Cerebellar cortex (tissue), 1 donor: Measurements from ENCODE around the gene SIMC1.
"Not testable (repeated sequence)": the region's sequence is repeated elsewhere in the genome, so short reads cannot be mapped to it uniquely, and the experiment has no call there.

Source experiments
- DNase-seq: peaks from one replicate; pipeline ENCODE4 v3.0.0-alpha.2; 2015; ENCODE audit warnings: low spot score

Gene SIMC1

GRCh38 chr5:176214466-176215021 is 23.7 kb upstream of the SIMC1 start:
- DNase-seq = not testable (repeated sequence)

DNA sequence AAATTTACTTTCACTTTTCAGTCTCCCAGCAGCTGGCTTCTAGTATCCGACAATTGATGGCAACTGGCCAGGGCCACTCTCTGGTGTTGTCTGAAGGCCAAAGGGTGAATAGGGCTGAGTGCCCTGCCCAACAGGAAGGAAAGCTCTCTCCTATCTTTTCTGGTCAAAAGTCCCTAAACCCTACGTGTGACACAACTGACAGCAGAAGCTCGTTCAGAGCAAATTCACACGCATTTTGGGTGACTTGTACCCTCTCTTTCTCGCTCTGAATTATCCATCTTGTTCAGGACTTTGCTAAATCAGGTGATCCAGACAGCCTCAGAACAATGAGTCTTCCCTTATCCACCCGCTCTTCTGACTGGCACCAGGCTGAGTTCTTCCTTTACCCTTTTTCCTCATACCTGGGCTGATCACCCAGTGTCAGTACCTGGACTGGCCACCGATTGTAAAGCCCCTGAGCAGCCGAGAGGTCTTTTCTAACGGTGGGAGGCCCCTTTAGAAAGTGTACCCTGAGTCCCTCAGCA is 21.8 kb upstream of the SIMC1 start:
- DNase-seq = not testable (repeated sequence)

DNA sequence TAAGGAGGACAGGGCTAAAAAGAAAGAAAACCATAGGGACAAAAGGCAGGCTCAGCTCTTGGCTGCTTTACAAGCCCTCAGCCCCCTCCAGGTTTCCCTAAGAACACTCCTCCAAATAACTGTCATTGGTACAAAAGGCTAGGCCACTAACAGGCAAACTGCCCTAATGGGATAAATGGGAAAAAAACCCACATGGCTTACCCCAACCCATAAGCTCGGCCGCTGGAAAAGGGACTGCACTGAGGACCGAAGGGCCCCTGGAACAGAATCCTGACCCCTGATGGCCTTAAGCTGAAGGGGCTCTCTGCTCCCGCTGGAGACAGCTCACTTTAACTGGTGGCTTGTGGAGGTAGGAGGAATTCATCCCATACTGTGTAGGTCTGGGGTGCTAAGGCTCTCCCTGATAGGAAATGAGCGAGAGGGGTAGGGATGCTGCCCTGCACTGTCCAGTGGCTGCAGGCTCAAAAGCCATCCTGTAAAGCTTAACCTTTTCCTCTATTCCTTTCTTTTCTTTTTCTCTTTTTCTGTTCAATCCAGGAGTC is 21.0 kb upstream of the SIMC1 start:
- not testable (repeated sequence) for DNase-seq

DNA sequence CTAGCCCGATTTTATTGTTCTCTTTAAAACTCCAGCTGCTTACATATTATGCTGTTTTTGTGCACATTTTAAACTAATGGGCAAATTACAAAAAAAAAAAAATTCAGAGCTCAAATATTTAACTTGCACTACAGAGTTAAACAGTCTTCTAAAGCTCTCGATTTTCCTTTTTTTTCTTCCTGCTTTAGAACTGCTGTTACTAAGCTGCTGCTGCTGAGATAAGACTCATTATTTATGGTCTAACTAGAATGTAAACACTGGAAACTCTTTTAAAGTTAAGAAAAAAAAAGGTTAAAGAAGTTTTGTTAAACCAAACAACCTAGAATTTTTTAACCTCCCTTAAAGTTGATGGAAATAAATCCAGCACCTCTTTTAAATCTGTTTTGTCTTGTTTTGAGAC is 20.5 kb upstream of the SIMC1 start:
- not testable (repeated sequence) for DNase-seq

DNA sequence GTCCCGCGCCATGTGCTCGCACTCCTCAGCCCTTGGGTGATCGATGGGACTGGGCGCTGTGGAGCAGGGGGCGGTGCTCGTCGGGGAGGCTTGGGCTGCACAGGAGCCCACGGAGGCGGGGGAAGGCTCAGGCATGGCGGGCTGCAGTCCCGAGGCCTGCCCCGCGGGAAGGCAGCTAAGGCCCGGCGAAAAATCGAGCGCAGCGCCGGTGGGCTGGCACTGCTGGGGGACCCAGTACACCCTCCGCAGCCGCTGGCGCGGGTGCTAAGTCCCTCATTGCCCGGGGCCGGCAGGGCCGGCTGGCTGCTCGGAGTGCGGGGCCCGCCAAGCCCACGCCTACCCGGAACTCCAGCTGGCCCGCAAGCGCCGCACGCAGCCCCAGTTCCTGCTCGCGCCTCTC is 16.2 kb upstream of the SIMC1 start:
- not testable (repeated sequence) for DNase-seq

GRCh38 chr5:176228358-176228757 is 9.9 kb upstream of the SIMC1 start:
- not testable (repeated sequence) for DNase-seq

DNA sequence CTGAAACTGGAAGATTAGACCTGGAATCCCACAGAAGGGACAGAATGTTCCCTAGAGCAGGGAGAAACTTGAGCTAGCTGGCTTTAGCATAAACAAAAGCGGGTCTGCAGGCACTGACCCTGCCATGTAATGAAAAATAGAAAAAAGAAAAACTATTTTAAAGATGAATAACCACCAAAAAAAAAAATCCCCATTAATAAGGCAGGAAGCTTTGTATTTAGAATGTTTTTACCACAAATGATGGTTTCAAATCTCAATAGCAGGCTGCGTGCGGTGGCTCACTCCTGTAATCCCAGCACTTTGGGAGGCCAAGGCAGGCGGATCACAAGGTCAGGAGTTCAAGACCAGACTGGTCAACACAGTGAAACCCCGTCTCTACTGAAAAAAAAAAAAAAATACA is 5.0 kb upstream of the SIMC1 start:
- not testable (repeated sequence) for DNase-seq

GRCh38 chr5:176235155-176235554 is 3.1 kb upstream of the SIMC1 start:
- DNase-seq = peak; percentile 53

DNA sequence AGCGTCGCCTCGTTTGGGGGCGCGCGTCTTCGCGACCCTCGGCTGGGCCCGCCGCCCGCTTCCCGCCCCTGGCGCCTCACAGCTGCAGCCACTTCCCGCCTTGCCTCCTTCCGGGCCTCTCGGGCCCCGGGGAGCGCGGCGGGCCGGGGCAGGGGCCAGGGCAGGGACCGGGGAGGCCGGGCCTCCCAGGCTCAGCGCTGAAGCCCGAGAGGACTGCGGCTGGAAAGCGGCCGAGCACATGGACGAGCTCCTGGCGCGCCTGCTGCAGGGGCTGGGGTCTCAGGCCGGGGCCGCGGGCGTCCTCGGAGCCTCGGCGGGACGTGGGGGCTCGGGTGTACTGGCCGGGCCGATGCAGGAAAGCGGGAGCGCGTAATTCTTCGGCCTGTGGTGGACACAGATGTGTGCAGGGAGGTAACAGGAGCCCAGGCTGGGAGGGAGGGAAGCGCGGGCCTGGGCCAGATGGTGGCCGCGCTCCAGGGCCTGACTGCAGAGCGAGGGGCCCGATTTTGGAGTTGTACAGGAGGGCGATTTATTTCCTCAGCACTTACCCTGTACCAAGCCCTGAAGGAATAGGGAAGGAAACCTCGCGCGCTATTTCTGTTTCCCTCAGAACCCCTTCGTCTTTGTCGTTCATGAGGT is 540 bp downstream of the SIMC1 start:
- DNase-seq = not testable (repeated sequence)

DNA sequence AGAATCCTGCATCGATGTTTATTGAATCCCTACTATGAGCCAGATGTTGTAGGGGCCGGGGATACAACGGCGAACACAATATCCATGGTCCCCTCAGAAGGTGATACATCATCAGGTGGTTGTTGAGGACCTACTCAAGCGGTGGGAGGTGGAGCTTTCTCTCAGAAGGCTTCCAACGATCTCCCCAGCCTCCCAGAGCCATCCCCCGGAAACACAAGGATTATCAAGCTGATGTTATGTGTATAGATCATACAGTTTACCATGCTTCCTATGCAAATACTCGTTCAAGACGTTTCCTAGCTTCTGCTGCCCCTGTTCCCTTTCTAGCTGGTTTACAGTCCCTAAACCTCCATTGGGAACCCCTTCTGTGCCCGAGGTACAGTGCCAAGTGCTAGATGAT is 1.1 kb downstream of the SIMC1 start:
- DNase-seq = not testable (repeated sequence)

DNA sequence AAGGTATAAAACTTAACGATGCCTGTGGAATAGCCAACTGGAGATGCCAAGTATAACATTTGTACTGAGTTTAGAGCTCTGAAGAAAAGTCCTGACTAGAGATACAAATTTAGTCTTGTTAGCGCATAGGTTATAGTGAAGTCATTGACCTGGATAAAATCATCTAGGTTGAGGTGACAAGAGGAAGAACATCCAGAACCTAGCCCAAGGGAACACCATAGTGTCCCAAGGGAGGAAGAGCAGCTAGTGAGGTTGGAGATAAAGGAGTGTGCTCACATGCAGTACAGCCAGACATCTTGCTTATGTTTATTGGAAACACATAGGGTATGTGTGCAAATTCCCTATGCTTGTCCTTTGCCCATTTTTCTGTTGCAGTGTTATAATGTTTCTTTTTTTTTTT is 6.1 kb downstream of the SIMC1 start:
- not testable (repeated sequence) for DNase-seq

- not testable (repeated sequence) for DNase-seq
These were observed 6.8 kb downstream of the SIMC1 start for GRCh38 chr5:176245074-176245473.

- not testable (repeated sequence) for DNase-seq
These were observed 7.3 kb downstream of the SIMC1 start for GRCh38 chr5:176245489-176245888.

DNA sequence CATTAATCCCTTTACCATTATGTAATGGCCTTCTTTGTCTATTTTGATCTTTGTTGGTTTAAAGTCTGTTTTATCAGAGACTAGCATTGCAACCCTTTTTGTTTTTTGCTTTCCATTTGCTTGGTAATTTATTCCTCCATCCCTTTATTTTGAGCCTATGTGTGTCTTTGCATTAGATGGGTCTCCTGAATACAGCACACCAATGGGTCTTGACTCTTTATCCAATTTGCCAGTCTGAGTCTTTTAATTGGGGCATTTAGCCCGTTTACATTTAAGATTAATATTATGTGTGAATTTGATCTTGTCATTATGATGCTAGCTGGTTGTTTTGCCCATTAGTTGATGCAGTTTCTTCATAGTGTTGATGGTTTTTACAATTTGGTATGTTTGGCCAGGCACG is 12.5 kb downstream of the SIMC1 start:
- DNase-seq = not testable (repeated sequence)

- not testable (repeated sequence) for DNase-seq
These were observed 13.9 kb downstream of the SIMC1 start for GRCh38 chr5:176252171-176252570.

GRCh38 chr5:176253370-176254065 is 15.3 kb downstream of the SIMC1 start:
- DNase-seq = not testable (repeated sequence)

DNA sequence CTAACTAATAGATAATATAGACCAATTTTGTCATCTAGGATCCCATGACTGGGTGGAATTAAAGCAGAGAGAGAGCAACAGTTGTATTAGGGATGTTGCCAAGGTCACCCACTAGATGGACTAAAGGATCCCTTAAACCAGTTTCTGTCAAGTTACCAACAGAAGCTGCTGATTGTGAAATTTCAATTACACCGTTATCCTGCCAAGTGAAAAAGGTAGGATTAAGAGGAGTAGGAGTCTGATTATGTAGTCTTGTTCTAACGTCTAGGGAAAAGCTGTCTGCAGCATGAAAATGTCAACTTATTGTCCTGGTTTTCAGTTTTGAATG is 15.8 kb downstream of the SIMC1 start:
- not testable (repeated sequence) for DNase-seq

- DNase-seq = not testable (repeated sequence)
These were observed 19.8 kb downstream of the SIMC1 start for GRCh38 chr5:176257871-176258505.

- not testable (repeated sequence) for DNase-seq
These were observed 22.5 kb downstream of the SIMC1 start for GRCh38 chr5:176260682-176261081.

DNA sequence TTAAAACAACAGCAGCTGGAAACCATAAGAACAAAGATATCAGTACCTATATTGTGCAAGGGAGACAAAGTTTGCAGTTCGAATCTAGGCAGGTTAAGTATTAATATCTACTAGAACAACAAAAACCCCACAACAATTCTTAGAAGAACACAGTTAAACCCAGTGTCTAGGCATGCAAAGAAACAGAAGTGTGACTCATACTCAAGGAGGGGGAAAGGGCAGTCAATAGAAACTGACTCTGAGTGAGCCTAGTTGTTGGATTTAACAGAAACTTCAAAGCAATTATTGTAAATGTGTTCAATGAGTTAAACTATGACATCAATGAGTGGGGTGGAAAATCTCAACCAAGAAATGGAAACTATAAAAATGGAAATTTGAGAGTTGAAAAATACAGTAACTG is 28.2 kb downstream of the SIMC1 start:
- not testable (repeated sequence) for DNase-seq

- not testable (repeated sequence) for DNase-seq
These were observed 50.8 kb downstream of the SIMC1 start for GRCh38 chr5:176289018-176289417.
